ENCODE results near the gene EID1.
"Not testable (repeated sequence)": the region's sequence is repeated elsewhere in the genome, so short reads cannot be mapped to it uniquely, and the experiment has no call there.

Gene EID1

GRCh38 chr15:48871542-48871941 lies 6.4 kb upstream of the EID1 start:
- no peak for FAIRE-seq

GRCh38 chr15:48872632-48873031 lies 5.3 kb upstream of the EID1 start:
- FAIRE-seq: no peak

- FAIRE-seq: no peak
Observed at GRCh38 chr15:48875241-48875960, 2.5 kb upstream of the EID1 start.

GRCh38 chr15:48876057-48876456 lies 1.9 kb upstream of the EID1 start:
- FAIRE-seq: no peak

DNA sequence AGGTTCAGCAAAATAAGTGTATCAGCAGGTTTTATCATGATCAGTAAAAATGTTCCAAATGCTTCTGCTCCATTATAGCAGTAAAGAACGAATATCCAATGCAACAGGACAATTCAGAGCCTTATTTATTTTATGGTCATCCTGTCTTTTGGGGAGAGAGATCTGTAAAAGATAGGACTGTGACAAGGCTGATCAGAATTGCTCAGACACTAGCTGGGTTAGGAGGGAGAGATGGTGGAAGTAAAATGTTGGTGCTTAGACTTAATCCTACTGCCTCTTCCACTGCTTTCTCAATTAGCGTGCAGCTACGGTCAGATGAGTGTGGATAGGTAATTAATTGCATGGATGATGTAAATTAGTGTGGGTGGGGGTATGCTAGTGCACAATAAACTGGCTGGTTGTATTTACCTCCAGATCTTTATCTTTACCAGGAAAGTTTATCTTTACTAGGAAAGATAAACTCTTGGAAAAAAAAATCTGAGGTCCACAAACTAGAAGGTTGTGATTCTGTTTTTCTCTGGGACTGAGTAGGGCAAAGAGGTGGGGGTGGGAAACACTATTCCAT lies 2.2 kb downstream of the EID1 start:
- no peak for FAIRE-seq

- FAIRE-seq: no peak
Observed at GRCh38 chr15:48883699-48884098, 5.8 kb downstream of the EID1 start.

DNA sequence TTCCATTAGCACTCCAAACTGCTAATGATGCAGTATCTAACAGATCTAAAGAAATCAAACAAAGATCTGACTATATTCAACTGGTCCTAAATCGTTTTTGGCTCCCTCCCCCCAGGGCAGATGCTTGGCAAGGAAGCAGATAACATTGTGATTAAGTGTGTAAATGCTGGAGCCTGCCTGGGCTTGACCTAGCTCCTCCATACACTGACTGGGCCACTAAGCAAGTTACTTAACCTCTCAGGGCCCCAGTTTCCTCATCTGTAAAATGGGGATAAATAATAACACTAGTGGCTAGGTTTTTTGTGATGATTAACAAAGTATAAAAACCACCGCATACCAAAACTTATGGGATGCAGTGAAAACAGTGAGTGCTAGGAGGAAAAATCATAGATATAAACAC lies 9.2 kb downstream of the EID1 start:
- FAIRE-seq: no peak

- no peak for FAIRE-seq
Observed at GRCh38 chr15:48888191-48888590, 10.3 kb downstream of the EID1 start.

- FAIRE-seq: no peak
Observed at GRCh38 chr15:48888836-48889235, 10.9 kb downstream of the EID1 start.

- FAIRE-seq: no peak
Observed at GRCh38 chr15:48889925-48890324, 12.0 kb downstream of the EID1 start.

GRCh38 chr15:48890375-48890972 lies 12.5 kb downstream of the EID1 start:
- no peak for FAIRE-seq

- no peak for FAIRE-seq
Observed at GRCh38 chr15:48891232-48891765, 13.4 kb downstream of the EID1 start.

- no peak for FAIRE-seq
Observed at GRCh38 chr15:48893311-48893710, 15.4 kb downstream of the EID1 start.

DNA sequence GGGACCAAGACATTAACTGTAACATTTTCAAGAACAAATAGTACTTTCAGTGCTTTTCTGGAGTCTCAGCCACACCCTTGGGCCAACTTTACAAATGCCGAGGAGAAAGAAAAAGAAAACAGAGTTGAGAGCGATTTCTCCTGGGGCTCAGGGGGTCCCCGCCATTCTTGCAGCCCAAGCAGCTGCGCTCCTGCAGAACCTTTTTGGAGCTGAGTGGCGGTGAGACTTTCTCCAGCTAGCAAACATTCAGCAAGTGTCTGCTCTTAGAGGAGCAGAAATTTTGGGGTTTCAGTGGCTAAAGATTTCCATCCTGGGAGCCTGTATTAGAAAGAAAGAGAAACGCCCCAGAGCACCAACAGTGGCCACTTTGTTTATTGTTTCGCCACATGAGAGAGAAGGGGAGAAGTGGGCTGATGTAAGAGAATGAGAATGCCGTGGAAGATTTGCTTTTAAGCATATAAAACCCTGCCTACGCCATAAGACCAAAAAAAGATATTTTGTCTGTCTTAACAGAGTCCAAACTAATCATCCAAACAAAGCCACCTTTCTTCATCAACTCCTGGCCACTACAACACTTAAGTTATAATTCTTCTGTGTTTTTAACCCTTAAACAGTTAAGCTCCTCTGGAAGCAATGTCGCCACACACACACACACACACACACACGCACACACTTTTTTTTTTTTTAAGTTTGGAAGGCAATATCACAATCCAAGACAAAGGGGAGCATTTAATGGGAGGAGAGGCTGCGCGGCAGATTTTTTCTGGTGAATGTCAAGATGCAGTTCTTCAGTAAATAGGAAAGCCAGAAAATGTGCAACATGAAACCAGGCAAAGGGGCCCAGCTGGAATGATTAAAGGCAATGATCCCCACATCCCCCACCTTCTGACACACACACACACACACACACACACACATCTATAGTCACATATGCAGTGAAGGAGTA lies 19.2 kb downstream of the EID1 start:
- FAIRE-seq: no peak

DNA sequence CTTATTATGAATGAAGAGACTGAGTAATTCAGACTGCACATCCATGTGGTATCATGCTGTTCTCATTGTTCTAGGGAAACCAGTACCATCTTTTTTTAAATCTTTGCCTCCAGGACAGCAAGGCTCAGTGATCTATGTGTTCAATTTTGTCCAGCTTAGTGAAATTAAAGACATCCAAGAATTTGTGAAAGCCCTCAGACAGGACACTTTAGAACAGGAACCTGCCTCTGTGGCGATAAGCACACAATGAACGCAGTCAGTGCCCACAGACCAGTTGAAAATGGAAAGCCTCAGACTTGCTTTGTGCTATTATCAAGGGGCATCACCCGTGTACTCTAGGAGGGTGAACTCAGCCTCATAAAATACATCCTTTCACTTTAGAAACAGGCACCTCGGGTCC lies 20.1 kb downstream of the EID1 start:
- FAIRE-seq: no peak

DNA sequence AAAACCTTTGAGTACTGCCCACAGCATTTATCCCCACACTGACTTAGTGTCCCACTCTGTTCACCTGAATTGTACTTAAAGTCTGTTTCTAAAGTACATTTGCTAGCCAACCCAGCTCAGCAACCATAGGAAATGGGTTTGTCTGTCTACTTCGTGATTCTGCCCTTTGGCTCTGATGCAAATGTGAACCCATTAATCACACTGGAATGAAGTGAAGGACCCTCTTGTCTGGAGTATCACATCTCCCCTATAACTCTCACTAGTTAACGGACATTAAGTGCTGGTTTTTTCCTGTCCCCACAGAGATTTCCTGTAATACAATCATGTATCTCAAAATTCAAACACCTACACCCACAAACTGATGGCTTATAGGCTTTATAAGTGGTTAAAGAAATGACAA lies 20.5 kb downstream of the EID1 start:
- no peak for FAIRE-seq

- FAIRE-seq: no peak
Observed at GRCh38 chr15:48899793-48900192, 21.9 kb downstream of the EID1 start.

GRCh38 chr15:48904758-48905157 lies 26.8 kb downstream of the EID1 start:
- no peak for FAIRE-seq

GRCh38 chr15:48905216-48905615 lies 27.3 kb downstream of the EID1 start:
- FAIRE-seq: no peak

DNA sequence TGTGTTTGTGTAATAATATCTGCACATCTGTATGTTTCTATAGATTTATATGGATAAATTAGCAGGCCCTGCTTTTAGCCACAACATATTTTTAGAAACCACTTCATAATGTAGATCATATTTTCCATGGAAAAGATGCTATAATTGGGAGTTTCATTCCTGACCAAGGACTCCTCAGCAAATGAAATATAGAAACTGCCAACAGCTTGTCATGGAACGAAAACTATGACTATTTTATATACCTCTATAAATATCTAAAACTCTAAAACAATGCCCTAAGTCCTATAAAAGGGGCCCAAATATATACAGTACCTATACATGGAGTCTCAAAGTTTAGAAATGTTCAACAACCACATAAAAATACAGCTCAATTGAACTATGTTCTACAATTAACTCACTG lies 27.9 kb downstream of the EID1 start:
- no peak for FAIRE-seq

- not testable (repeated sequence) for FAIRE-seq
Observed at GRCh38 chr15:48909313-48909712, 31.4 kb downstream of the EID1 start.

- FAIRE-seq: not testable (repeated sequence)
Observed at GRCh38 chr15:48910554-48910953, 32.6 kb downstream of the EID1 start.

- no peak for FAIRE-seq
Observed at GRCh38 chr15:48913141-48913540, 35.2 kb downstream of the EID1 start.

All from islet of Langerhans (tissue), 1 donor.